ENCODE measurements around the gene ACTL8.

Gene ACTL8

DNA sequence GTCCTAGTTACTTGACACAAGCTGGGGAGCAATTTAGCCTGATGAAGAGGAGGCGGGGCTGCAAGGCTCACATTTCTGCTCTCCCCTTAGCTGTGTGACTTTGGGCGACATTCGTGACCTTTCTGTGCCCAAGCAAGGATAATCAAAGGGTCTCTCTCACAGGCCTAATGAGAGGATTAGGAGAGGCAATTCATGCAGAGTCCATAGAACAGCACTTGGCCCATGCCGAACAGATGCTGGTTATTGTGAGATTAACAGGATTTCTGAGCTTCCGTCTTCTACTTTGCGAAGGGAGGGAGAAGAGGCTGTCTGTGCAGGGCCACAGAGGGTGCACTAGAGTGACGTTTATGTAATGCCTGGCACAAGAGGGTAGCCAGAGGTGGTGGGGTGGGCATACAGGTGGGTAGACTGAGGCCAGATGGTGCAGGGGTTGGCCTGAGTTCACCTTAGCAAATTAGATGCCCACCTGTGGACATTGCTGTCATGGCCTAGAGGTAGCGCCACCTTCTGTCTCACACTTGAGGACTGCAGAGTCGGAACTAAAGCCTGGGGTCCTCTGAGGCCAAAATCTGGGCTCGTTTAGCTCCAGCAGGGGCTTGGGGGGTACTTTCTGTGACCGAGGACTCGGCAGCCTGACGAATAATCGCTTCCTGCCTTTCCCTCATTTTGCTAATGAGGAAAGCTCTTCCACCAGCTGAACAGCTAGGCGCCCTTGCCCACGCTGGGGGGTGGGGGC lies 18.6 kb downstream of the ACTL8 start:
- no peak for FAIRE-seq

DNA sequence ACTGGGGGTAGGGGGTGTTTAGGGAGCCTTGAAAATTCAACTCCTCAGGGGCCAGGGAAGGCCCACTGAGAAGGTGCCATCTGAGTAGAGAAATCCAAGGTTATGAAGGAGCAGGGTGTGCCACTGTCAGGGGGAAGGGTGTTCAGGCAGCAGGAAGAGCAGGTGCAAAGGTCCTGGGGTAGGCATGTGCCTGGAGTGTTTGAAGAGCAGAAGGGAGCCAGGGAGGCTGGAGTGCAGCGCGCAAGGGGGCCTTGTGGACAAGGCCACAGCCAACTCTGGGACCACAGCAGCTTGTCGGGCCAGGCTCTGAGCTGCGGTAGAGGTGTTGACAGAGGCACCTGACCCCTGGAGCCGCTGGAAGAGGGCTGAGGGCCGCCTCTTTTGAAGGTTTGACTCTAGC lies 19.3 kb downstream of the ACTL8 start:
- no peak for FAIRE-seq

DNA sequence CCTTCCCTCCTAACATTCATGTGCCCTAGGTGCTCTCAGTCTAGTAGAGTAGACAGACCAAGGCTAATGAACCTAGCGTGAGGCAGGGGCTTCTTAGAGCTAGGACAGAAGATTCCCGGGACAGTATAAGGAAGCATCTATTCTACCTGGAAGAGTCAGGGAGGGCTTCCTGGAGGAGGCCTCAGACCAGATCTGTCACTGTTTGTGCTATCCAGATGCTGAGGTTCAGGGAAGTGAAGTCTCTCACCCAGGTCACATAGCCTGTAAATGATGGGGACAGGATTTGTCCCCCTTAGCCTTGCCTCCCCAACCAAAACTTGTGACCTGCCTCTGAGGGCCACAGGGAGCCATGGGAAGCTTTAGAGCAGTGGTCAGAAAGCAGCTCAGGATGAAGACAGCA lies 20.7 kb downstream of the ACTL8 start:
- FAIRE-seq = no peak

DNA sequence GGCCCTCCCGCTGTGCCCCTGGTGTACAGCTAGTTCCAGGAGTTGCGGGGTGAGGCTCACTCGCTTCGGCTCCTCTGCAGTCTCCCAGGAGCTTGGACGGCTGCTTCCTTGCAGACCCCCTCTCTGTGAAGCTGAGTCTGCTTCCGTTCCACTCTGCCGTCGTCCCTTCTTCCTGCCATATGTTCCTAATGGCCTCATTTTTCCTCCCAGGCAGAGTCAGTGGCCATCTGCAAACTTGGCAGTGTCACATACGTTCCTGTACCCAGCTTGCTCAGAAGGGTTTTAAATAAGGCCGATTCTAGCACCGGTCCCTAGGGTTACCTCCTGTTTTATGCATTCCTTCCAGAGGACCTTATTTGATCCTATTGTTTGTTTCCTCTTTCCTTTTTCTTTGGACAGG lies 21.3 kb downstream of the ACTL8 start:
- no peak for FAIRE-seq

DNA sequence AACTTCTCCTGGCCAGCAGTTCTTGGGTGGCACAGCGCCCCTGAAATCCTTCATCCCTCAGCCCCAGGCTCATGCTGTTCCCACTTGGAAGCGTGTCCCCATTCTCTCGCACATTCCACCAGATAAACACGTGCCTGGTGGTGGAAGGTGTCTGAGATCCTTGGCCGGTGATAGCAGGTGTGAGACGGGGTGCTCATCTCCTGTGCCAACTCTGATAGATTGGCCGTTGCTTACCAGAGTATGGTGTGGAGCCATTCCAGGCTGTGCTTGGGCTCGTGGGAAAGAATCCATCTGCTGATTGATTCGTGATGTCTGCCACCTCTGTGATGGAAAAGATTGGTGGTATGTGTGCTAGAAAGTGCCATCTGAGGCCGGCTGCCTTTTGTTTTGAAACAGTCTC lies 22.2 kb downstream of the ACTL8 start:
- no peak for FAIRE-seq

DNA sequence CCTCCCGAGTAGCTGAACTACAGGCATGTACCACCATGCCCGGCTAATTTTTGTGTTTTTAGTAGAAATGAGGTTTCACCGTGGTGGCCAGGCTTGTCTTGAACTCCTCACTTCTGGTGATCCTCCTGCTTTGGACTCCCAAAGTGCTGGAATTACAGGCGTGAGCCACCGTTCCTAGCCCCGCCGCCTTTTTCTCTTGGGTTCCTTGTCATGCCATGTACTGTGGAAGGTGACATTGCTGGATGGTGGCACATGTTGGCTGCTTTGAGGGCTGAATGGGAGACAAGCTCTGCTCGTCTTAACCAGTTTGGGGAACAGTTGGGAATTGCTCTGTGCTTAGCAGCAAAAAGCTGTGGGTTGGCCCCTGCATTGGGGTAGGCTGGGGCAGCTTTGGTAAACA lies 22.7 kb downstream of the ACTL8 start:
- FAIRE-seq = no peak

DNA sequence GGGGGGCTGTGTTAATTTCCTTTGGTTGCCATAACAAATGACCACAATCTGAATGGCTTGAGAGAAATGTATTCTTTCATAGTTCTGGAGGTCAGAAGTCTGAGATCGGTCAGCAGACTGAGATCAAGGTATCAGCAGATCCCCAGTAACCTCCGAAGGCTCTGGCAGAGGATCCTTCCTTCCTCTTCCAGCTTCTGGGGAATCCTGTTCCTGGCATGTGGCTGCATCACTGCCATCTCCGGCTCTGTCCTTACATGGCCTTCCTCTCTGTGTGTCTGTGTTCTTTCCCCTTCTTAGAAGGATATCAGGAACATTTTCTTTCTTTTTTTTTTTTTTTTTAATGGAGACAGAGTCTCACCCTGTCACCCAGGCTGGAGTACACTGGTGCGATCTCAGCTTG lies 25.8 kb downstream of the ACTL8 start:
- no peak for FAIRE-seq

DNA sequence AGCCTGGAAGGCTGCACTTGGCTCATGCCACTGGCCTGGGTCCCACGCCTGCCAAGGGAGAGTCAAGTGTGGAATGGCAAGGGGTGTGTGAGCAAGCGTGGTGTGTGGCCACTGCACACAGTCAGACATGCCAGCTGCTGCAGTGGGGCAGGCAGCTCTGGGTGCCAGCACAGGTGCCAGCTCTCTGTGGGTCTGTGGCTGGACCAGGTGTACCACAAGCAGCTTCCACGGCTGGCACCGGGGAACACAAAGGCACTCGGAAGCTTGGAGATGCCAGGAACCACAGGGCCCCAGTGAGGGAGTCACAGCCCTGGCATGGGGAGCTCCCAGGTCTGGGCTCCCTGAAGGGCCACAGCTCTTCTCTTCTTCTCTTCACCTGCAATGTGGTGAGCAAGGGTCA lies 34.8 kb downstream of the ACTL8 start:
- no peak for FAIRE-seq

DNA sequence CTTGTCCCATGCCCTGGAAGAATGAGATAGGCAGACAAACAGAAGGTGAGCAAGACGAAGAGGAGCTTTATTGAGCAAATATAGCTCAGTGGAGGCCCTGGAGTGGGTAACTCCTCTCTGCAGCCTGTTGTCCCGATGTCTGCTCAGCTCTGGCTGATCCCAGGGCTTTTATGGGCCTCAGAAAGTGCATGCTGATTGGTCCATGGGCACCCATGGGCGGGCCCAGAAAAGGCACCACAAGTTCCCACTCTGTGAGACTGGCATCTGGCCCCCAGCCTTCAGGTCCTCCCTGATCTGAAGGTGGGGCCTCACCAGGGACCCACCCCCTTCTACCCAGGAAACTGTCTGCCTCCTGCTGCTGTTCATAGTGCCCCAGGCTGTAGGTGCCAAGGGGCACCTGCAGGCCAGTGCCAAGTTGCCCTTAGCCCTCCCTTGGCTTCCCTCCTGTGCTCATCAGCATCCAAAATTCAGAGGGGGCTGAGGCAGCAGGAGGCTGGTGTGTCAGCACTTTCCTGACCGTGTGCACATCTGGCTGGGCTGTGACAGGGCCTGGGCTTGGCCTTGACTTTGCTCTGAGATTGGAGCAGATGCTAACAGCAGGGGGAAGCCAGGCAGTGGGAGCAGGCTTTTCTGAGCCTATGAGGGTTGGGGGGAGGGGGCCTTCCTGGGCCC lies 35.4 kb downstream of the ACTL8 start:
- no peak for FAIRE-seq

DNA sequence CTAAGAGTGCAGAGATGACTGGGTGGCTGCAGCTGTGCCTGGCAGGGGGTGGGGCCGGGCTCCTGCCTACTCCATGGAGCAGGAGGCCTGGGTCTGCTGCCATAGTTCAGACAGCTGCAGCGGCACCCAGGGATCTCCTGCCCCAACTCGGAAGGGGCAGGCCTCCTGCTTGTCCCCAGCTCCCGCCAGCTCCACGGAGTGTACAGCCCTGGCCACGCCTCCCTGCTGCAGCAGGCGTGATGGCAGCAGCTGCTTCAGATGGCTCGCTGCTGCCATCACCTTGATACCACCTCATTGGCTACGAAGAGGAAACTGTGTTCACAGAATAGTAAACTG lies 35.9 kb downstream of the ACTL8 start:
- no peak for FAIRE-seq

DNA sequence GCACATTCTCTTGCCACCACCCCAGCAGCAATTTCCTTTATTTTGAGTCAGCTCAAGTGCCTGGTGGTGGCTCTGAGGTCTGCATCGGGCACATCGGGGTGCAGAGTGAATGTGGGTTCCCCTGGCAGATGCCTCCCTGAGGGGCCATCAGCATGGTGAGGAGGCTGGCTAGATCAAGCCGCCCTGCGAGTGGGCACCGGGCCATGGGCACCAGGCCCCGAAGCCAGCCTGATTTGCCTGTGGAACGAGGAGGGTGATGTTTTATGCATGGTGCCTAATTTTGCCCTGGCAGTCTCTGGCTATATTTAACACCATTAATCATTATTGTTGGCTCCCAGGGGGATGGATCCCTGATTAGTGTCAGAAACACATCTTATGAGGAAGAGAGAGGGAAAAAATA lies 36.3 kb downstream of the ACTL8 start:
- no peak for FAIRE-seq

DNA sequence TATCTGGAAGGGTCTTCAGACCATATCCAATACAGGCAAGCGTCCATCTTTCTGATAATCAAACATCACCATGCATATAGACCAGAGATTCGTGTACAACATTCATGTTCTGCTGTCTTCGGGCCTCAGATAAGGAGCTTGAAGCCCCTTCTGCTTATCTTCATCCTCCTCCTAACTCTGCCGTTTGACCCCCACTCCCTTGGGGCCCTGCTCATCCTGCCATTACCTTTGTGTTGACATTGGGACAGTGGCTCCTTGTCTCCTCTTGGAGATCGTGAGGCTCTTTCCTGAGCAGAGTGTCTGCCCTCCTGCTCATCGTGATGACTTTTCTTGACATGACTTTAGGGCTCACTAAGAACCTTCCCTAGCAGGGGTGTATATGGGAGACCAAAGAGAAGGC lies 37.3 kb downstream of the ACTL8 start:
- no peak for FAIRE-seq

DNA sequence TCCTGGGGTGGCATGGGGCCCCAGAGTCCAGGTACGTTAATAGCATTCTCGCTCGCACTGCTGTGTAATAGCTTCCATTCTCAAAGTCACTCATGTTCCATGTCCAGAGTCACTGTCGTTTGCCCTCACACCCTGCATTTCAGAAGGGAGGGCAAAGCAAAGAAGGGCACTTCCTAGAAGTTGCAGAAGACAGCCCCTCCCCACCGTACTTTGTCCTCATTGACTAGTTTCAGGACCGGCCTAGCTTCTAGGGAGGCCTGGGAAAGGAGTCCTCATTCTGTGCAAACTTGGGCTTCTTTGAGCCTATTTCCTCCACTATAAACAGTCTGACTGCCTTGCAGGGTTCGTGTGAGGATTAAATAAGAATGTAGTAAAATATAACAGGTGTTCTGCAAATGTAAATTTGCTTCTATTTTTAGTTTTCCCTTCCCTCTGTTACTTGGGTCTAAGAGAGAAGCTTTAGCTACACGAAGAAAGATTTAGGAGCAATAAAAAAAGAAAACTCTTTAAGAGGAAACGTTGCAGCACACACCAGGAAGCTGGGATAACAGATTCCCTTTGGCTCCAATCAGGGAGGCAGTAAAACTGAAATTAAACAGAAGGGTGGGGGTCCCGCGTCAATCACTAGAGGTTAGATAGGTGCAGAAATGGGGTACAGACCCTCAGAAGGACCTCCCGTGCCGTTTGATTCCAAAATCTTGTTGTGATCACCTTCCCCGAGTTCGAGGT lies 40.1 kb downstream of the ACTL8 start:
- FAIRE-seq = no peak

DNA sequence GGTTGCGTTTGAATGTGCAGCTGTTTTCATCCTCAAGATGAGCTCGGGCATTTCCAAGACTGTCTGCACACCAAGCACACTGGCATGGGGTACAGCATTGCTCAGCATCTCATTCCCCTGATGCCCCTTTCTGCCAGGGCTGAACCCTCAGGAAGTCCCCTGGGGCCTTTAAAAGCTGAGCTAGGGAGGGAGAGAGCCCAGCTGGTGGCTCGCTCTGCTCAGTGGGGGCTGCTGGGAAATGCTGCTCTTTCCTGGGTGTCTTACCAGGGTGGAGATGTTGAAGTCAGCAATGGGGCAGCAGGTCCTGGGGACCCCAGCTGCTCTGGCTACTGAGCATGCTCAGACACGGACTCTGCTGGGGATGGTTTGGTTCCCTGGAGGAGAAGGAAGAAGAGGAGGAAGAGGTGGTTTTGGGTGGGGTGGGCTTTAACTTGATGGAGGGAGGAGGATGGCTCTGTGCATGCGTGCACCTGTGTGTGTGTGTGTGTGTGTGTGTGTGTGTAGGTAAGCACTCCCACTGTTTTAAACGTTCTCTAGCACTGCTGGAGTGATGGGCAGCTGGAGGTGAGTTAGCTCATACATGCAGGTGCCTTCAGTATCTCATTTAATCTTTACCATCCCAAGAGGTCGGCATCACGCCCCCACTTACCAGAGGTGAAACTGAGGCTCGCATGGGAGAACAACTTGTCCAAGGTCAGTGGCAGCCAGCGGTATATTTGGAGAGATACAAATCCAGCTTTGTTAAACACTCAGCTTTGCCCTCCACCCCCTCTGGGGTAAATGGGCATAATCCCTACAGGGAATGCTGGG lies 40.9 kb downstream of the ACTL8 start:
- FAIRE-seq = no peak

DNA sequence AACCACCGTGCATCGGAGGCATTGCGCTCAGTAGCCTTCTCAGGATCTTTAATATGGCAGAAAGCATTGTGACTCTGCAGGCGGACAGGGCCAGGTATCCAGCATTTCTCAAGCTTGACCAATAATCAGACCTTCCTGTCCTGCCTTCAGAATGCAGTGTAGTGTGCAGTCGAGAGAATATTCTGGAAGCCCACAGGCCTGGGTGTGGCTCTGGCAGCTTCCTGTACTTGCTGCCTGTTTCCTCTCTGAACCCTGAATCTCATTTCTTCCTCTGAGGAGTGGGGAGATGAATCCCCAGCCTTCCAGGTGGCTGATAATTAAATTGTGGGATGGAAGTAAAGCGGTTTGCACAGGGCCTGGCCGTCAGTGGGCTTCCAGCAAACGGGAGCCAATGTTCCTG lies 42.3 kb downstream of the ACTL8 start:
- FAIRE-seq = no peak

DNA sequence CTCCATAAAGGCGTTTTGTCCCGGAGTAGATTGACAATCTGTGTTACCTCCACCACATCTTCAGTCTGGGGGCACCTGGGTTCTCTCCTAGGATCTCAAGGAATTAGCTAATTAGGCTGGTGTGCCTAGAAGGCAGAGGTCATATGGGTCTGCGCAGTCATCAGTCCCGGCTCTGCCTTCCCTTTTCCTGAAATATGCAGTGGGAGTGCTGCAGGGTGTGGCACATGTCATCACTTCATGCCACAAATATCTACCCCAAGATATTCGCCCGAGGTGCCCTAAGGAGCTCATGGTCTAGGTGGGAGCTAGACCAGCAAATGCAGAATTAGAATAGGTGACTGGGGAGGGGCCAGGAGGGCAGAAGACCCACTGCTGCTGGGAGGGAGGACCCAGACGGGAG lies 42.9 kb downstream of the ACTL8 start:
- no peak for FAIRE-seq

DNA sequence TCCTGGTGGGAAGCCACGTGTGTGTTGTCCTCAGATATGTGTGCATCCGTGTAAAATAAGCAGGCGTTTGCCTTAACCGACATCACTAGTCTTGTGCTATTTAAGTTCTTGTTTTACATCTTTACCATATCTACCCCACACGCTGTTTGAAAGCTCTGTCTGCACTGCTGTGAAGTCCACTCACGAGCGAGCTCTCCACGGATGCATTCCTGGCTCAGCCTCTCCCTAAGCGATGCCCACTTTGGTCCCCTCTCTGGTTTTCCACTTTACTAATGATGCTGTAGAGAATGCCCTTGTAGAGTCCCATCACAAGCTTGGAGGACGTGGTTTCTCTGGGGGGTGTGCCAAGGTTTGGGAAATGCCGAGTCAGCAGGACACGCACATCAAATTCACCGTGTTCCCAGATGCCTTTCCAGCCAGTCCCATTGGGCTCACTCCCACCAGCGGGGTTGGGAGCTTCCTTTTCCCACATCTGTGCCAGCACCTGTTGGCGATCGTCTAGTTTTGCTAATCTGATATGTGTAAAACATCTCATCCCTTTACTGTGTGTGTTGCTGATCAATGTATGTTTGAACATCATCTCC lies 43.8 kb downstream of the ACTL8 start:
- FAIRE-seq = no peak

DNA sequence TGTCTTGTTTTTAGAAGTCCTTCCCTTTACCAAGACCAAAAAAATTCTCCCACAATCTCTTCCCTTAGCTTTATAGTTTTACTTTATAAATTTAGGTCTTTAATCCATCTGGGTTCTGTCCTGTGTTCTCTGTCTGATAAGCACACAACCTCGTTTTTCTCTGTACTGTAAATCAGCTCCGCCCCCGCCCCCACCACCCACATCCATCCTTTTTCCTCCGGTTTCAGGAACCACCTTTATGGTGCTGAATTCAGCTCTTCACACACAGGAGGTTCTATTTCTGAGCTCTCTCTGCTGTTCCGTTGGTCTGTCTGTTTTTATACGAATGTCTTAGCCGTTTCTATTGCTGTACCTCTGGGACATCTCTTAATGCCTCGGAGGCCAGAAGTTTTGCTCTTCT lies 44.5 kb downstream of the ACTL8 start:
- no peak for FAIRE-seq

DNA sequence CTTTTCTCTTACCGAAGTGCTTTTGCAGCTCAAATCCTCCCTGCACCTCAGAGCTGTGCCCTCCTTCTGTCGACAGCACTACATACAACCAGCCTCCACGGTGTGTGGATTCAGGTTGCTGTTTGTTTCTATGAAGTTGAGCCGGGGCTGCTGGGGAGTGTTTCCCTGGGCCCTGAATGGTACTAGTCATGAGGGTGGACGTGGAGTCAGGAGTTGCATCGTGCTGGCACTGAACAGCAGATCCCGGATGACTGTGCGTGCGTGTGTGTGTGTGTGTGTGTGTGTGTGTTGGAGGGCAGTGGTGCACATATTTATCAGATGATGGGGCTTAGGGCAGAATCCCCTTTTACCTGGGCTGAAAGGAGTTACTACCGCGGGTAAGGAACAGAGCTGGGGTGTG lies 47.0 kb downstream of the ACTL8 start:
- no peak for FAIRE-seq

DNA sequence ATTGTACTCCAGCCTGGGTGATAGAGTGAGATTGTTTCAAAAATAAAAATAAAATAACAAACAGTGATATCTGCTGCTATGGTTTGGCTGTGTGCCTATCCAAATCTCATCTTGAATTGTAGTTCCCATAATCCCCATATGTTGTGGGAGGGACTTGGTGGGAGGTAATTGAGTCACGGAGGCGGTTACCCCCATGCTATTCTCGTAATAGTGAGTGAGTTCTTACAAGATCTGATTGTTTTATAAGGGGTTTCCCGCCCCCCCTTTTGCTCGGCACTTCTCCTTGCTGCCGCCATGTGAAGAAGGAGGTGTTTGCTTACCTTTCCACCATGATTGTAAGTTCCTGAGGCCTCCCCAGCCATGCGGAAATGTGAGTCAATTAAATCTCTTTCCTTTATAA lies 47.8 kb downstream of the ACTL8 start:
- FAIRE-seq = no peak

DNA sequence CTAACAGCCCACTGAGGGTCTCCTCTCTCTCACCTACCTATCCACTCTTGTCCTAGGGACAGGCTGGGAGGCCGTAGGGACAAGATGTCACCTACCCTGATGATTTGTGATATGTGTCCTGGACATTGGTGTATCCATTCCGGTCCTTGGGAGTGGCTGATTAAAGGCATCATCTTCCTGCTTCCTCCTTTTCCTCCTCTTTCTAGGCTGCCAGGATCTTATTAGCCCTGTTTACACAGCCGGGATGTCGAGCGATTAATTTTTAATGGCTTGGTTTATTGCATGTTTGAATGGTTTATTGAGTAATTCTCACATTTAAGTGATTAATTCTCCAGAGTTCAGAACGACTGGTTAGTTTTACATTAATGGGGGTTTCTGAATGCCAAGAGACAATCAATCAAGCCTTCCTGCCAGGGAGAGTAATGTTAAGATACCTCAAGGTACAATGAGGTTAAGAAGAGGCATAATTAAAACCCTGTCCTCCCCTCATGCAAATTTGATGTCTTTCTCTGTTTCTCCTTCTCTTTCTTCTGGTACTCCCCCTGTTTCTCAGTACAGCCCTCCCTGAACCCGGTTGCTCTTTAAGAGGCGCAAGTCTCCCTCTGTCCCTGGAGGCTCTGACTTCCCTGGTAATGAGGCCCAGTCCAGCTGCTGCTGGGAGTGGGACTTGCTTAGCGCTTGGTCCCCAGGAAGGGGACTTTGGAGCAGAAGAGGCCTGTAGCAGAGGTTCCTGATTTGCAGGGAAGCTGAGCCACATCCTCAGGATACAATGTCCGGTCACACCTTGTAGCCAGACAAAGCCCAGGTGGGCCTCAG lies 50.9 kb downstream of the ACTL8 start:
- FAIRE-seq = no peak

DNA sequence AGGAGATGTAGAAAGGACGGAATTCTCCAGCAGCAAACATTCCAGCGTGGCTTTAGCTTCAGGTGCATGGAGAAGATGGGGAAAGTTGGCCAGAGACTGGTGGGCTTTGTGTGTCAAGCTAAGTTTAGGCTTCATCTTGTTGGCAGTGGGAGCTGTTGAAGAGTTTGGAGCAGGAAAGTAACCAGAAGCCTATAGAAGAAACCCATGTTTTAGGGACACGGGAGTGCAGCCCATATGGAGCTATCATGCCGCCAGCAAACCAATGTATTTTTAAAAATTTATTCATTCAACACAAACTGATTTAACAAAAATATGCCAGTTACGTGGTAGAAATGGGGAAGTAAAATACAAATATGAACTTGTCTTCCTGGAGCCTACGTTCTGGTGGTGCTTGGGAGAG lies 53.7 kb downstream of the ACTL8 start:
- no peak for FAIRE-seq

Measured in G401.6 (cell line).